Measurements from ENCODE around the gene NOL9.

GRCh38 chr1:6544831-6545230 is 9.5 kb downstream of the NOL9 start:
- TF ChIP-seq CTCF (IDR thresholded peaks at IDR 0.05) (no peak), POLR2A (IDR thresholded peaks at IDR 0.05) (no peak)
